ENCODE data around the gene CRLF3. TPM values are rescaled to one million over a fixed set of nuclear protein-coding genes. Genes with fewer than 3 reads are reported as not detected.

Gene CRLF3
- 10 to 100 TPM in 2 of 8 experiments, 1 to 10 TPM in 6; 5.7 to 31.0 (median 6.8) TPM for total RNA-seq

DNA sequence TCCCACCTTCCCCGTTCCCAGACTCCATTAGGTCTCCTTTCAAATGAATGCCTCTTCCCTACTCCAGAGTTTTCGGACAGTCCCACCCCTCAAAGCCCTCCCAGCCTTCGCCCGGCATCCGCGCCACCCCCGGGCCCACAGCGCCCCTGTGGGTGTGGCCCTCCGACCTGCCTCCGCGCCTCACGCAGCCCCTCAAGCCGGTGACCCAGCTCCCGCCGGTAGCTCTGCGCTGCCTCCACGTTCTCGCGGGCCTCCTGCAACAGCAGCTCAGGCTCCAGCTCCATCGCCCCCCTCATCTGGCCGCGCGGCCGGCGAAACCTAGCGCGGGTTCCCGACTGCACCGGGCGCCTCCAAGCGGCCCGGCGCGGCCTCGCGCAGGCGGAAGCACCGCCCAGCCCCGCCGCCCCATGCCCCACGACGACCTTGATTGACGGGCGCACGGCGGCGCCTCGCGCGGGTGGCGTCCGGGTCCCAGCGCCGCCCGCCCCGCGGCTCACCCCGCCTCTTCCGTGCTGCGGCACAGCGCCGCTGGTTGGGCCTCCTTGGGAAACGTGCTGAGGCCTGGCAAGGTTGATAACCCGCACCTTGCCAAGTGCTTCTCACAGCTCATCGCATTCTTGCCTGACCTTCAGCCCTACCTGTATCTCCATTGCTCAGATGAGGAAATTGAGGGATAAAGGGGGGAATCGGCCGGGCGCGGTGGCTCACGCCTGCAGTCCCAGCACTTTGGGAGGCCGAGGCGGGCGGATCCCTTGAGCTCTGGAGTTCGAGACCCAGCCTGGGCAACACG lies at the start of gene CRLF3:
Gene CRLF3, minus strand, starts transcription at position 337 of the 790 bp plus-strand sequence. Its CDS starts 41 bp downstream, at position 296.
- ATAC-seq (replicated peaks in 6 of 8), result peak; percentile 95 to 98 (median 97)
- H3K4me1 ChIP-seq (replicated peaks in 1 of 2), result peaks cover 0 to 8% of the 10 kb centered on the region in 2 donors
- in situ Hi-C loops (cut with MboI; ENCODE audit: low pct_unique_long_range_greater_than_20kb in 2 of 9, low sequenced_read_pairs in 9 of 9, unreplicated experiment in 9 of 9), result no loop called here
- 0 to 50% (median 19%) methylated on average over 2 to 21 of the region's 75 CpGs; no CpG with 5 or more reads in 6 of the 10 experiments for WGBS, 10 experiments
- peak within 1 kb of the TSS; percentile 61 to 89 (median 68) for H3K4me3 ChIP-seq
- peak within 1 kb of the TSS; percentile 51 to 66 for H3K27ac ChIP-seq

- Histone ChIP-seq H3K27ac (no peak overlapping the region), H3K4me1 (replicated peaks in 1 of 2) (no peaks in the 10 kb centered on the region), H3K4me3 (no peak overlapping the region)
- WGBS, 10 experiments, result 93 to 100% (median 100%) methylated on average over 1 to 6 of the region's 6 CpGs
- in situ Hi-C loops (cut with MboI; ENCODE audit: low pct_unique_long_range_greater_than_20kb in 2 of 9, low sequenced_read_pairs in 9 of 9, unreplicated experiment in 9 of 9), result no loop called here
- ATAC-seq (replicated peaks in 6 of 8), result no peak
These were observed 44.5 kb upstream of the CRLF3 start for GRCh38 chr17:30869005-30869404.

GRCh38 chr17:30864636-30865035 lies 40.1 kb upstream of the CRLF3 start:
- Histone ChIP-seq H3K4me3 (no peak overlapping the region), H3K27ac (no peak overlapping the region), H3K4me1 (replicated peaks in 1 of 2) (no peaks in the 10 kb centered on the region)
- ATAC-seq (replicated peaks in 6 of 8), result no peak
- in situ Hi-C loops (cut with MboI; ENCODE audit: low pct_unique_long_range_greater_than_20kb in 2 of 9, low sequenced_read_pairs in 9 of 9, unreplicated experiment in 9 of 9), result no loop called here
- WGBS, 10 experiments, result 82 to 100% (median 100%) methylated on average over 1 of the region's 1 CpG; no CpG with 5 or more reads in 3 of the 10 experiments

GRCh38 chr17:30858556-30859250 lies 34.2 kb upstream of the CRLF3 start:
- WGBS, 10 experiments, result 82 to 100% (median 95%) methylated on average over 1 to 9 of the region's 9 CpGs
- H3K27ac ChIP-seq, result no peak overlapping the region
- in situ Hi-C loops (cut with MboI; ENCODE audit: low pct_unique_long_range_greater_than_20kb in 2 of 9, low sequenced_read_pairs in 9 of 9, unreplicated experiment in 9 of 9), result no loop called here
- no peak for ATAC-seq (replicated peaks in 6 of 8)
- no peaks in the 10 kb centered on the region for H3K4me1 ChIP-seq (replicated peaks in 1 of 2)
- H3K4me3 ChIP-seq, result no peak overlapping the region

GRCh38 chr17:30854146-30854545 lies 29.7 kb upstream of the CRLF3 start:
- WGBS, 10 experiments, result 80 to 100% (median 96%) methylated on average over 1 to 3 of the region's 3 CpGs; no CpG with 5 or more reads in 1 of the 10 experiments
- no peaks in the 10 kb centered on the region for H3K4me1 ChIP-seq (replicated peaks in 1 of 2)
- in situ Hi-C loops (cut with MboI; ENCODE audit: low pct_unique_long_range_greater_than_20kb in 2 of 9, low sequenced_read_pairs in 9 of 9, unreplicated experiment in 9 of 9), result no loop called here
- no peak overlapping the region for H3K27ac ChIP-seq
- H3K4me3 ChIP-seq, result no peak overlapping the region
- ATAC-seq (replicated peaks in 6 of 8), result no peak

GRCh38 chr17:30848021-30848420 lies 23.5 kb upstream of the CRLF3 start:
- in situ Hi-C loops (cut with MboI; ENCODE audit: low pct_unique_long_range_greater_than_20kb in 2 of 9, low sequenced_read_pairs in 9 of 9, unreplicated experiment in 9 of 9), result no loop called here
- no peak overlapping the region for H3K27ac ChIP-seq
- ATAC-seq (replicated peaks in 6 of 8), result no peak
- H3K4me1 ChIP-seq (replicated peaks in 1 of 2), result no peaks in the 10 kb centered on the region
- no peak overlapping the region for H3K4me3 ChIP-seq
- 93 to 100% (median 100%) methylated on average over 1 to 5 of the region's 6 CpGs for WGBS, 10 experiments

GRCh38 chr17:30840771-30841170 lies 16.3 kb upstream of the CRLF3 start:
- Histone ChIP-seq H3K4me1 (replicated peaks in 1 of 2) (no peaks in the 10 kb centered on the region), H3K27ac (no peak overlapping the region), H3K4me3 (no peak overlapping the region)
- in situ Hi-C loops (cut with MboI; ENCODE audit: low pct_unique_long_range_greater_than_20kb in 2 of 9, low sequenced_read_pairs in 9 of 9, unreplicated experiment in 9 of 9), result no loop called here
- 67 to 95% (median 92%) methylated on average over 3 to 7 of the region's 7 CpGs; no CpG with 5 or more reads in 3 of the 10 experiments for WGBS, 10 experiments
- no peak for ATAC-seq (replicated peaks in 6 of 8)

DNA sequence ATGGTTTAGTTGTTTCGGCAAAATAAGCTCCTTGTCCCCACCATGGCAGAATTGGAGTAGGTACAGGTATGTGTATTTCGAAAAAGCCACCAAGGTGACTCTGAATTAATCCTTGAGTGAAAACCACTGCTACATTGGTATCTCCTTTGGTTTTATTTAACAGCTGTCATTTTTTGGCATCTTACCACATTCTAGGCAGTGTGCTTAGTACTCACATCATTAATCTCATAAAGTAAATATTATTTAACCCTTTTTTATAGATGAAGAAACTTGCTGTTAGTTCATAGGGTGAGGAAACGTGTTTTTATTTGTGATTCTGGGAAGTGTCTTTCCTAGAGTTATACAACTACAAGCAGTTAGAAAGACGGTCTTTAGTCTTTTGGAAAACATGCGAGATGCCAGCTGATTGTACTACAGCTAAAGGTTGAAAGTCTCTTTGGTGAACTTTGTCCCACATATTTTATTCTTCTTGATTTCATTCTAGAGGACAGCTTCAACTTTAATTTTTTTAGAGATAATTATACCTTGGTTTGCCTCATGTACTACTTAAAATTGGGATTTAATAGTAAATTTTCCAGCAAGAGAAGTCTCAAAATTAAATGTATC lies 13.8 kb upstream of the CRLF3 start:
- ATAC-seq (replicated peaks in 6 of 8), result no peak
- H3K27ac ChIP-seq, result no peak overlapping the region
- no peaks in the 10 kb centered on the region for H3K4me1 ChIP-seq (replicated peaks in 1 of 2)
- H3K4me3 ChIP-seq, result no peak overlapping the region
- in situ Hi-C loops (cut with MboI; ENCODE audit: low pct_unique_long_range_greater_than_20kb in 2 of 9, low sequenced_read_pairs in 9 of 9, unreplicated experiment in 9 of 9), result no loop called here
- 85 to 100% (median 97%) methylated on average over 1 to 5 of the region's 5 CpGs for WGBS, 10 experiments

GRCh38 chr17:30832438-30833124 lies 8.1 kb upstream of the CRLF3 start:
- no peak for ATAC-seq (replicated peaks in 6 of 8)
- in situ Hi-C loops (cut with MboI; ENCODE audit: low pct_unique_long_range_greater_than_20kb in 2 of 9, low sequenced_read_pairs in 9 of 9, unreplicated experiment in 9 of 9), result no loop called here
- WGBS, 10 experiments, result 0 to 9% (median 2%) methylated on average over 1 to 13 of the region's 15 CpGs
- peak overlapping the region; percentile 61 to 100 (median 84) for H3K4me3 ChIP-seq
- H3K27ac ChIP-seq, result no peak overlapping the region
- peaks cover 7% of the 10 kb centered on the region in 2 donors for H3K4me1 ChIP-seq (replicated peaks in 1 of 2)

GRCh38 chr17:30831663-30832437 lies 7.4 kb upstream of the CRLF3 start, which contains the start of gene ATAD5:
Gene ATAD5 (plus strand): TSS chr17:30831966. CDS start chr17:30832348, 382 bp downstream.
- Histone ChIP-seq H3K27ac (peak within 1 kb of the TSS in 1 of 2 donors; percentile 62), H3K4me1 (replicated peaks in 1 of 2) (peaks cover 7% of the 10 kb centered on the region in 2 donors), H3K4me3 (peak within 1 kb of the TSS; percentile 61 to 100 (median 84))
- 0 to 5% (median 0%) methylated on average over 2 to 28 of the region's 59 CpGs for WGBS, 10 experiments
- in situ Hi-C loops (cut with MboI; ENCODE audit: low pct_unique_long_range_greater_than_20kb in 2 of 9, low sequenced_read_pairs in 9 of 9, unreplicated experiment in 9 of 9), result no loop called here
- ATAC-seq (replicated peaks in 6 of 8), result peak; percentile 95 to 99 (median 97)

GRCh38 chr17:30831257-30831656 lies 6.8 kb upstream of the CRLF3 start:
- WGBS, 10 experiments, result 18 to 38% (median 27%) methylated on average over 5 to 13 of the region's 13 CpGs
- Histone ChIP-seq H3K27ac (peak overlapping the region in 1 of 2 donors; percentile 62), H3K4me3 (peak overlapping the region; percentile 61 to 100 (median 84)), H3K4me1 (replicated peaks in 1 of 2) (peaks cover 7% of the 10 kb centered on the region in 2 donors)
- in situ Hi-C loops (cut with MboI; ENCODE audit: low pct_unique_long_range_greater_than_20kb in 2 of 9, low sequenced_read_pairs in 9 of 9, unreplicated experiment in 9 of 9), result no loop called here
- ATAC-seq (replicated peaks in 6 of 8), result peak in 7 of 8 experiments; percentile 18 to 48 (median 36)

GRCh38 chr17:30829022-30829421 lies 4.5 kb upstream of the CRLF3 start:
- in situ Hi-C loops (cut with MboI; ENCODE audit: low pct_unique_long_range_greater_than_20kb in 2 of 9, low sequenced_read_pairs in 9 of 9, unreplicated experiment in 9 of 9), result no loop called here
- WGBS, 10 experiments, result 50 to 100% (median 69%) methylated on average over 2 to 5 of the region's 5 CpGs; no CpG with 5 or more reads in 2 of the 10 experiments
- ATAC-seq (replicated peaks in 6 of 8), result no peak
- Histone ChIP-seq H3K4me3 (no peak overlapping the region), H3K4me1 (replicated peaks in 1 of 2) (peaks cover 7% of the 10 kb centered on the region in 2 donors), H3K27ac (no peak overlapping the region)
